Putamen (tissue), 1 donor: Measurements from ENCODE around the gene COL10A1.

ENCODE experiments used
- DNase-seq: peaks from one replicate; pipeline ENCODE4 v3.0.0-alpha.2; 2016; ENCODE audit warnings: low spot score

COL10A1 gene

GRCh38 chr6:116084284-116084683 is 41.6 kb downstream of the COL10A1 start:
- no peak for DNase-seq

DNA sequence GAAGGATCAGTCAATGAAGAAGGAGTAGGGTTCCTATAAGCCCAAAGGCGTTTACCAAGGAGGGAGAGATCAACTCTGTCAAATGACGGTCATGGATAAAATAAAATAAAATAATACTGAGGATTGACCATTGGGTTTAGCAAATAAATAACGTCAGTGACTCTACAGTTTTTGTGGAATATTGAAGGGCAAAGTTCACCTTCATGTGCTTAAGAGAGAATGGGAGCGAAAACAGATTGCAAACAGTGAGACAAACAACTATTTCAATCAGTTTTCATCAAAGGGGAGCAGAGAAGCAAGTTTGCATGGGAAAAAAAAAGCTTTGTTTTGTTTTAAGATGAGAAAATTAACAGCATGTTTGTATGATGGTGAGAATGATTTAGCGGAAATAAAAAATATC is 42.9 kb downstream of the COL10A1 start:
- no peak for DNase-seq

DNA sequence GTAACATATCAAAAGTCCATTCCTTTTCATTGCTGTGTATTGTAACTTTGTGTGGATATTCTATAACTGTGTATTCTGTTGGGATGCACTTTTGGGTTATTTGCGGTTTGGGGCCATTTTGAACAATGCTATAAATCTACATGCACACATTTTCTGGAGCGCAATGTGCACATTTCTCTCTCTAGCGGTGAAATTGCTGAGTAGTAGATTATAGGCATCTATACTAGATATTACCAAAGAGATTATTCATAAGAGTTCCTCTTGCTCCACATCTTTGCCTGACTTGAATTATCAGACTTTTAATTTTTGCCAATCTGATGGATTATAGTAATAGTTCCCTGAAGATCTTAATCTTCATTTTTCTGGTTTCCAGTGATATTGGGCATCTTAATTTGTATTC is 47.0 kb downstream of the COL10A1 start:
- no peak for DNase-seq

GRCh38 chr6:116078522-116078921 is 47.4 kb downstream of the COL10A1 start:
- no peak for DNase-seq

GRCh38 chr6:116074732-116075390 is 51.1 kb downstream of the COL10A1 start:
- DNase-seq, result no peak

GRCh38 chr6:116073765-116074440 is 52.0 kb downstream of the COL10A1 start:
- DNase-seq, result no peak

DNA sequence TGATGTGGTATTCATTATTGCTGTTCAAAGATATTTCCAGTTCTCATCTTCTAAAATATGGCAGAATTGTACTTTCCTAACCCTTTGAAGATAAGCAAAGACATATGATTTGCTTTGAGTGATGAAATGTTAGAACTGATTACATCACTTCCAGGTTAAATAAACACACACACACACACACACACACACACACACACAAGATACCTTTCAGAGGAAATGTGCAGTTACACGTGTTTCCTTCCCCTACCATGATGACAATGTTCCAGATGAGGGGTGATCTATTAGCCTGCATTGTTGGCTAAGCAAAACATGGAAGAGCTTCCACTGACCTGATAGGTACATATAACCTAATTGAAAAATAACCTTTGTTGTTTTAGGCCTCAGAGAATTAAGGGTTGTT is 53.6 kb downstream of the COL10A1 start:
- DNase-seq, result no peak

DNA sequence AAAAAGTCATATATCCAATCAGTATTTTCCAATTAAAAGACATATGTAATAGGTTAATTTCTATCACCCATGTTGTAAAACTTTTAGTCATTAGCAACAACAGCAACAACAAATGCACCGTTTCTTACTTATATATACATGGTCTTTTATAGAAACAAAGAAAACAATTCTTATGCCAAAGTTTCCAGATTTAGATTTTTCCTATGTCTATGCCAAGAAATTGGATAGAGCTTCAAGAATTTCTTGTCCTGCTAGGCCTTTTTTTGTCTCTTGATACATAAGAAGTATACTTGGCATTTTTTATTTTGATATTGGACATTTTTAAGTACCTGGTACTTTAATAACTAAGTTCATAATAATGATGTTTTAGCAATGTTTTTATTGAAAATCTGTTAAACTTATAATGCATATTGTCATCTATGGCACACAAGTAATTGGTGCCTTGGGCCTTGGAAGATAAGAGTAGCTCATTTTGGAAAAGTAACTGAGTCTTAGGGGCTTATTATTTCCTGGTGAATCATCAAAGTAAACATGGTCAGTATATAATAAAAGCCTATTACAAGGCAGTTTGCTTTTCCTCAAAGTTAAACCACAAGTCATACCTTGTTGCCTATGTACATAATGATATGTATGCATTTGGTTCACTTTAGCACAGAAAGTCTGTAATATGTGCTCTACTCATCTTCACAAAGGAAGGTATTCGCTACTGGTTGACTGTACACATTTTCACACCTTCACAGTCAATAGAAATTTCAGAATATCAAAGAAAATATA is 55.1 kb downstream of the COL10A1 start:
- DNase-seq, result no peak

DNA sequence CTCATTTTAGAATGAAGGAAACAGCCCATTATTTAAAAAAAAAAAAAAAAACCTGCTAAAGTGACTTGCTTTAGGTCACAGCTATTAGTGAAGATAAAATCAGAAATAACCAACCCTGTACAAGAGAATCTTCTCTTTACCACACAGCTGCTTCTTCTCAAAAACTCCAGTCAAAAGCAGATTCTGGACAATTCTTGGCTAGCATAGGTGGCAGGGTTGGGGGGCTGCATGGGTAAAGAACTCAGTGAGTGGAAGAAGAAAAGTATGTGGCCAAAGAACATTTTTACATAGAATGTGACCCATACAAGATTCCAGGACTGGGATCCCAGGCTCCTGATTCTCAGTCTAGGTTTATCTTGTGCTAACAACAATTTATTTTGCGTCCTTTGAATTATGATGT is 55.8 kb downstream of the COL10A1 start:
- no peak for DNase-seq
